Activated CD4-positive, CD25-positive, alpha-beta regulatory T cell treated with anti-CD3 and anti-CD28 coated beads, Interleukin-2, amount 50 U/mL, for 72 hours (primary cell): ENCODE results near the gene DAB1.

ENCODE experiments used
- DNase-seq: peaks from one replicate; pipeline ENCODE4 v3.0.0; 2021

The DAB1 gene

DNA sequence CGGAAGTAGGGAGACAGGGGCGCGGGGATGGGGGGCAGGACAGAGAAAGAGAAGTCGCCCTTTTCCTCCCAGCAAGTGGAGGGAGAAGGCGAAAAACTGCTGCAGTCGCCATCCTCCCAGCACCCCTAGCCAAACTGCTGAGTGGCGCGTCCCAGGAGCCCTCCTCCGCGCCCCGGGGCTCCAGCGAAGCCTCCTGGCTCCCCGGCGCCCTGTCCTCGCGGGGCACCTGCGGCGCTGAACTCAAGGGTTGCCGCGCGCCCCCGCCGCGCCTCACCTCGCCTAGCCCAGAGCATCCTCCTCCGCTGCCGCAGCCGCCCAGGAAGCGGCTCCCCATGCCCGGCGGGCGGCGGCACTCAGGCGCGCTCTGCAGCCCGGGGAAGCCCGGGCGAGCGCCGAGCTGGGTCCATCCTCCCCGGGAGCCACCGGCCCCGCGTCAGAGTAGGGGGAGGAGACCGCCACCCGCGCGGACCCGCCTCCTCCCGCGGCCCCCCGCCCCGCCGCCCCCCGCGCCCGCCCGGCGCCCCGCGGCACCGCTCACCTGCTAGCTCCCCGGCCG lies at the start of gene DAB1:
TSS of gene DAB1 (minus strand) at position 405 of the 556 bp plus-strand sequence. CDS start 133,030 bp downstream, outside the sequence.
- no peak for DNase-seq

DNA sequence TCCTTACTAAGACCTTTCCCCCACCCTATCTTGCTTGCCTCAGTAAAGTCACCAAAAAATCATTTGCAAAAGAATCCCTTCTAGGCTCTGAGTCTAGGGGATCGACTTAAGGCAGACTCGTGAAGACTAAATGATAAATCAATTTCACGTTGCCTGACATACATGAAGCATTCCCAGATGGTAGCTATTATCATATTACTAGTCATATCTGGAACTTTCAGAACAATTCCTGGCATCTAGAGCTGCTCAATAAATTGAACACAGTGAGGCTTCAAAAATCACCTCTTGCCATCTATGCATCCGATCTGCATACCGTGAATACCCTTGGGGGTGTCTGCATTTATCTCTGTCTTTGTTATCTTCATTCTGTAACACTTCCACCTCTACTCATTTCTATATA lies 49.6 kb upstream of the DAB1 start:
- DNase-seq: no peak

DNA sequence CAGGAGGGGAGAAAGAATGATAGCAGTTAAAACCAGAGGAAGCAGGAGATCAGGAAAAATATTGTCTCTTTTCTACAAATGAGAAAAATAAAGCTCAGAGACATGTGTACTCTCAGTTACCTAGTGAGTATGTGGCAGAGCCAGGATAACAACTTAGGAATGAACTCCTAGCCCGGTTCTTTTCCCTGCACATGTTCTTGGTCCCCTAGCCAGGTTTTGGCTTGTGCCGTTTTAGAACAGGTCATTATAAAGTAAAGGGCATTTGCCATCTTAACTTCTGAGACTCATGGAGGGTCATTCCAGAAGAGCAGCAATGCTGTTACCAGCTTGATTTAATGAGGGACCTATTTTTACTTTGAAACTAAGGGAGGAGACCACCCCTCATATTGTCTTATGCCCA lies 48.1 kb upstream of the DAB1 start:
- no peak for DNase-seq

DNA sequence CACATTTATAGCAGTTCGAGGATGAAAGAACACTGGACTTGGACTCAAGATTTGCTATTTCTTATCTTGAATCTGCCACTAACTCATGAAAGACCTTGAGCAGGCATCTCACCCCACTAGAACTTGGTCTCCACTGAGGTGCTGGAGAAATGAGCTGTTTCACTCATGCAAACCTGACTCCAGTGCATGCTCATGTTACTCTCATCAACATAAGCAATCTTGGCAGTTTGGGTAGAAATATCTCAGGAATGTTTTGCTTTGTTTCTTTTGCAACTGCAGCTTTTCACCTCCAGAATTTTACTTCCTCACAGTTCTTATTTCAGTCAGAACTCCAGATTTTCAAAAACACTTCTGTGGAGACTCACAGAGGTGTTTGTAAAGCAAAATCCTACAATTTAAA lies 46.2 kb upstream of the DAB1 start:
- no peak for DNase-seq

DNA sequence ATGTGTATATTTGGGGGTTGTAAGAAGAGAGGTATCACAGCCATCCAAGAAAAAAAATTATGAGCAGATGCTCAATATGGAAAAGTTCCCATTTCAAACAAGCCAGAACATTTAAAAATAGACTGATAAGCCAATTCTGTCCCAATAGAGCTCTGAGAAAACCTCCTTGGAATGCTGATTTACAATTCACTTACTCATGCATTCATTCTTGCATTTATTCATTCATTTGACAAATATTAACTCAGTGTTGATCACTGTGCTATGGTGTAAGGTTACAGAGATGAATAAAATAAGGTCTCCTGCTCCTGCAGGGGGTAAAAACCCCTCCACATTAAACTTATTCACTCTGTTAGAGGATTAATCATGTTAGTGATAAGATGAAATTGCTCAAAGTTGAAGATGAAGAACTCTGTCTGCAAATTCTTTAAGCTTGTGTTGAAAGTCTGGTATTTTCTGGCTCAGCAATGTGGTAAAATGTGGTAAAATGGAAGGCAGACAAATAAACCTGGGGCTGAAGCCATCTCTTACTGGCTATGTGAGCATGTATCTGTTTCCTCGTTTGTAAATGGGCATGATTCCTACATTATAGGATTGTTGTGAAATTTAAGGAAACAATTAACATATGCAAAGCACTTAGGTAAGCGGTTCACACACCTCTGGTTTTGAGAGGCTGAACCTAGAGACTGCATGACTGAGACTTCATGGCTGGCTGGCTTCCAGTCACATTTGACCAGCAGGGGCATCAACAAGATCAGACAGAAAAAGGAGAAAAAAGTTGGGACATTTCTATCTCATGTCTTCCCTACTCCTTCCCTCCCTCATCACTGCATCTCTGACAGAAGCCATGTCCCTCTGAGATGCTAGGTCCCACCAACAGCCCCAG lies 45.0 kb upstream of the DAB1 start:
- no peak for DNase-seq

DNA sequence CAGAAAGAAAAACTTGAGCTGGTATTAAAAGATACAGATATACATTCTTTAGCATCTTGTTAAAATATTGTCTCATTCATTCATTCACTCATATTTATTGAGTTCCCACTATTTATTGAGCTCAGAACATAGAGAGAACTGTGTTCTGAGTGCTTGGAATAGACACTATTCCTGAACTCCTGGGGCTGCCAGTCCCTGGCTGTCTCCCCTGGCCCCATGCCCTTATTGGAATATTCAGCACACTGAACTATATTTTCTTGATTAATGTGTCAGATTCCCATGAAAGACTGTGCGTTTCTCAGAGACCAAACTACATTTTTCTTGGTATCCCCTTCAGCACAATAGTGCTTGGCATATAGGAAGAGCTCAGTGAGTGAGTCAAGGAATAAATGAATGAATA lies 44.0 kb upstream of the DAB1 start:
- DNase-seq: no peak

DNA sequence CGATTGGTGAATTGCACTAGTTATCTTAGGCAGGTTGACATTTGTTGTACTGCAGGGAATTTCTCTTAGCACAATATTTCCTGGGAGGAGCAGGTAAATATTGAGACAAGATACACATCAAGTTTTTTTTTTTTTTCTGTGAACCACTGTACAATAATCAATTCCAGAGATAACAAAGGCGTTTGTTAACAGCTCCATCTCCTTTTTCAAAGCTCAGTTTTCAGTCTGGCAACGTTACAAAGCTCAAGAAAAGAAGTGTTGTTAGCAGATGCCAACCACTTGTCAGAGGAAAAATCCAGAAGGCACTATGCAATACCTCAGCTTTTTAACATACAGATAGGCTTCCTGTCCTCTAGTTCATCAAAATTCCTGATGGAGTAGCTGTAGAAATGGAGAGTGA lies 40.9 kb upstream of the DAB1 start:
- no peak for DNase-seq

DNA sequence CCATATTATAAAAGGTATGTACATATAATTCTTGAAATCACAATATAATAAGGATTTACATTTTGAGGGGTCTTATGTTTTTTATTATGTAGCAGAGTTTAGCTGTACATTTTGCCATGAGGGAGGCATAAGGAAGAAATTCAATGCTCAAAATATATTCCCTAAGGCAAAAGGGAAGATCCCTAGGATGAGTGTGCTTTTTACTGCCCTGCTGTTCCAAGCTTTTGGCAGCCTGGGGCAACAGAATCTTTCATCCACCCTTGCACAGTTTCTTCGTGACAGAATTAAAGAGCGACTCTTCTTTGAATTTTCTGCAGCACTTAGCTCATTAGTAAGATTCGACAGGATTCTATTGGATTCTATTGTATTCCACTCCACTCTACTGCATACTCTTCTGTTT lies 39.5 kb upstream of the DAB1 start:
- no peak for DNase-seq

DNA sequence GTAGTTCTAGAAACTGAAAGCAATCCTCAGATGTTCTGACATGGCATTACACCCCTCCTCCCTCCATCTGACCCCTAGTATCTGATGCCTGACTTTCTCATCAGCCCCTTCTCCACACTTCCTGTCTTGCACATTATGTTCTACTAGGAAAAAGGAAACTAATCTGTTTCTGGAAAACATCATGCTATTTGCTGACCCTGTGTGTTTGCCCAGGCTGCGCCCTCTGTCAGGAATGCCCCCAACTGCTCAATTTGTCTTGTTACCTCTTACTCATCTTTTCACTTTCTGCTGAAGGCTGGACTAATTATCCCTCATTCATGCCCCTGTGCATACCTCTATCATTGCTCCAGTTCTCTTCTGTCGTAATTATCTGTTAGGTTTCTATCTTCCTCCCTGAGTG lies 37.5 kb upstream of the DAB1 start:
- DNase-seq: no peak

DNA sequence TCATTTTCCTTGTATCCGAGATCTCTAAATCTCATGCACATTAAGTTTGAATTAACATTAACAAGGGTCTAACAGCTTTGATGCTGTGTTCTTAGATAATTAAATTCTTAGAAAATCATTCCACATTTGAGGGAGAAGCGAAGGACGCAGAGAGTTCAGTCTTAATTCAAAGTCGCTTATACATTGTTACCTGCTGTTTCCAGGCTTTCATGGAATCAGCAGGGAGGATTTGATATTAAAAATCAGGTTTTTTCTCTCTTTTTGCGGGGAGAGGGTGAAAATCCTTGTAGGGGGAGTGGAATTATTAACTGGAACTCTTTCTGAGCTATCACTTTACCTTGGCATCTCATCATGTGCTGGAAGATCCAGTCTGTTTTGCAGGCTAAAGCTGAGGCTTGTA lies 27.7 kb upstream of the DAB1 start:
- no peak for DNase-seq

DNA sequence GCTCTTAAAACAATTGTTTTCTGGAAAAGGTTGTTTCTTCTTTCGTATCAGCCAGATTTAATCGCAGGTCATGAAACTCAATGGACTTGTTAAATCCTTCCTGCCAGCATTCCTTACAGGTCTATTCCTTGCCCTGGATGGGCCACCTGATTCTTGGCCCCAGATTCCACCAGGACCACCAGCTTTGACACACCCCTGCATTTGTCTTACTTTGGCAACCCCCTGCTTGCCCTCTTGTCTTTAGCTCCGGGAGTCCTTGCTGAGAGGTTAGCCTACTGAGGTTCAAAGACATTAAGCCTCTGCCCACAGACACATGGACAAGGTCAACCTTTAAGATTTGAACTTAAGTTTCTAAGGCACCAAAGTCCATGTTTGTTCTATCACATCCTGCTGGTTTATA lies 27.1 kb upstream of the DAB1 start:
- no peak for DNase-seq

DNA sequence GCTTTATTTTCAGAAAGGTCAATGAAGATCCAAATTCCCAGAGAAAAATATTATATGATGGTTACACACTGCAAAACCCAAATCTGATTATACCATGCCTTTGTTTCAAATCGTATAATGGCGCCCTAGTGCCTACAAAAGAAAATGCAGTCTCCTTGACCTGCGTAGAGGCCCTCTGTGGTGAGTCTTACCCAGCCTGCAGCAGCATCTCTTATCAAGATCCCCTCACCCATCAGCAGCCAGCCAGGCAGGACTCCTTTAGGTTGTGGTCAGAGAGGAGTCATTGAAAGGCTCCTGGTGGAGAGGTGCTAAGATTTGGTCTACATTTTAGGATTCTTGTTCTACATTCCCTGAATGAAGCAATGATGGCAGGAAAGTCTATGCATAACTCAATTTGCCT lies 23.7 kb upstream of the DAB1 start:
- no peak for DNase-seq

DNA sequence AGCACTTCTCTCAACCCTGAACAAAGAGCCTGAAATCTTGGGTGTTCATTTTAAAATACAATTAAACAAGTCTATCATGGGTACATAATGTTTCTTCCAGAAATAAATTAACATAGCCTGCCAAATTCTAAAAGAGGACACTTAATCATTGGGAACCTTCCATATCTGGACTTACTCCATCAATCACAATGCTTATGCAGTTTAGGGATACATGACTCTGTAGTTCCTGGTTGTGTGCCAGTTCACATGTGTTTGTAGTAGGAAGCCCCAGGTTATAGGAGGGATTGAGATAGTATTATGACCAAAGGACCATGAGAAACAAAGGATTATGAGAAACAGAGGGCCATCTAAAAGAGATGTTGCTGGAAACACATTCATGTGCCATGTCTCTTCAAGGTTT lies 19.1 kb upstream of the DAB1 start:
- no peak for DNase-seq

DNA sequence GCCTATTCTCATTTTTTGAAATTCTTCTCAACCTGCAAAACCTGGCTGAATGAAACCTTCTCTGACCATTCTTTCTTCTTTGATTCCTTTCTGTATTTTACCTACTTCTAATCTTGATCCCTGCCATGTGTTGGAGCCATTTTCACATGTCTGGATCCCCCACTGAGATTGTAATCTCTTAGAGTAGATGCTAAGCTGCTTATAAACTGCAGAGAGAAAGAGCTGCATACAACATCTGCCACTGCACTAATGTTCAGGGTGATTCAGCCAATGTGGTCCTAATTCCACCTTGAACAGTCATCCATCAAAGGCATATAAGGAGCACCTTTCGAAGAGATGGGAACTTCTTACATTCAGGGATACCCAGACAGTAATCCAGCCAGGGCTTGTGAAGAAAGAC lies 16.2 kb upstream of the DAB1 start:
- DNase-seq: no peak

DNA sequence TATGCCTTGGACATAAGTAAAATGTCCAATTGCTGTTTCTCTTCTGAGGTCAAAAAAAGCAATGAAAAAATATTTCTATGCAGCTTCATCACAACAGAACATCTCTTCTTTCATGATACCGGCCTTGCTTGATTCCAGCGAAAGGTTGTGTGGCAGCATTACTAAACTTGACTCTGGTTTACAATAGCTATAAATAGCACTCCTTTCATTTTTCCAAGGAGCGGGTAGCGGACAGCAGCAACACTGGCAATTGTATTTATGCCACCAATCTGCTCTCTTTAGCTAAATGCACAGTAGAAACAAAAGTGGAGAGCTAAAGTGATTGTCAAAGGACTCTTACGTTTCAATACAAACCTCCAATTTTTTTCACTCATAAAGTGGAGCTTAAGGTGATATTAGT lies 7.5 kb upstream of the DAB1 start:
- DNase-seq: no peak

DNA sequence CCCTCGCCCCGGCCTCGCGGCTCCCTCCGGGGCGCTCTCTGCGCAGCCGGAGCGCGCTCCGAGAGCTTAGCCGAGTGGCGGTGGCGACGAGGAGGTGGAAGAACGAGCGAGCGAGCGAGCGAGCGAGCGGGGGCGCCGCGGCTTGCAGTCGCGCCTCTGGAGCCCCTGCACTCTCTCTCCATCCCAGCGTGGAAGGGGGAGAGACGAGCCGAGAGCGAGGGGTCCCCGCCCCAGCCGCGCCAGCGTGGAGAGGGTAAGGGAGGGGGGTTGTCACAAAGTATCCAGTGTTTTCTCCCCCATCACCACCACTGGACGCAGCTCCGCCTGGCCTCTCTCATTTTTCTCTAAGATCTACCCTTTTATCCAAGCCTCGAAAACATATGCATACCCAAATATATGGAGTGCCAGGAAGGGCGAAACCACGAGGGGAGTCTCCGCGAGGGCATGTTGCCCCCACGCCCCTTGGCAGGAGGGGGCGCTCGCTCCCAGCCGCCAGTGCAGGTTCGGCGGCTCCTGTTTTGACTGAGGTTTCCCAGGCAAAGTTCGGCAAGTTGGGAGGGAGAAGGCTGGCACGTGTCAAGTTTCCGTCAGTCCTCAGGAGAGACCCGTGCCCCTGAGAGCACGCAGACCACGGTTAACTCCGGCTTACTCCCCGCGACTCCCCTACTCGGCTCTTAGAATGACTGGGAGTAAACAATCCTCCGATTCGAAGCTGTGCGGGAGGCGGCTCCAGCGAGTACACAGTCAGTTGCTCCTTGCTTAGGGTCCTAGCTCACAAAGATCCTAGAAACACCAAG lies 569 bp upstream of the DAB1 start:
- DNase-seq: no peak

DNA sequence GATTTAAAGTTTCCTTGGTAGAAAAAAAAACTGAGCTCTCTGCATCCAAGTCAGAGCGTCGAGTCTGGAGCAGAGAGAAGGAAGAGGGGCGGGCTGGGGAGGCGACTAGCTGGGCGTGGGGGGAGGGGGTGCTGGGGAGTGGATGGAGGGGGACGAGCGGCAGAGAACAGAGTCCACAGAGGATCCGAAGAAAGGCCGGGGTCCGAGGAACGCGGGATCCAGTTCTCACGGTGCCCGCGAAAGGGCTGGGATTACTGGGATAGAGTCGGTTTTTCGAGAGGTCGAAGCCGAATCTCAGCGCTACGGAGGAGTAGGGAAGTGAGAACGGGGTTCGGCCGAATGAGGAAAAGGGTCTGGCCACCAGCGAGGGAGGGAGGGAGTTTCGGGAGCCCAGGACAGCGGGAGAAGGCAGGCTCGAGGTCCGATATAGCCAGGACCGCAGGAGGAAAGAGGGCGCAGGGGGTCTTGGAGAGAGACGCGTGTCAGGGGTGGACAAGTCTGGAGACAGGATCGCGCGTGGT lies 665 bp downstream of the DAB1 start:
- no peak for DNase-seq

DNA sequence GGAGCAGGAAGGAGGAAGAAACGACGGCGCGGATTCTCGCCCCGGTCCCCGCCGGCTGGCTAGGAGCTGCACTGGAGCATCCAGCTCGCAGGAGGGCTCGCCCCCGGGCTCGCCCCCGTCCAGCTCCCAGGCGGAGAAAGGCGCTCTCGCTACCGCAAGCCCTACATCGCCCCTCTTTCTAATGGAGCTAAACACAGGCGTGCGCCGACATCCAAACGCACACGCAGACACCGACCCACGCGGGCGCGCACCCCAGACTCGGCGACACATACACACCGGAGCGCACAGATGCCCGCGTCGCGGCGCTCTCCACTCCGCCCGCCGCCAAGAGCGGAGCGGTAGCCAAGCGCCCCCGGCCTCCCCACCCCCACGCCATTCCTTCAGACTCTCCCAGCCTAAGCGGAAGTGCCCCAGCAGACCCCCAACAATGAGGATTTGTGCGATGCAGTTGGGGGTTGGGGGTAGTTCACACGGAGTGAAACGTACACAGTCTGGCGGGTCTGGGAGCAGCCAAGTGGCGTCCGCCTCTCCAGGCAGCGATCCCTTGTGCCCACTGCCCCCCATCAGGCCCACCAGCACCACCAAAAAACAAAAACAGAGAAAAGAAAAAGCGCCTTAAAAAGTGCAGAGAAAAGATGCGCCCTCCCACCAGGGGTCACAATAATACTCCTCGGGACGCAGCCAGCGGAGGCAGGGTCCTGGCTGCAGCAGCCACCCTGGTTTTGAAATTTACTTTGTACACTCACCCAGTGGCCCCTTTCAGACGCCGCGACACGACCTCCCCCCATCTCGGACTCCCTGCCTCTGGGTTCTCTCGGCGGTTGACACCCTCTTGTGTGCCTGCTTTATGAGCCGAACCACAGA lies 1.4 kb downstream of the DAB1 start:
- no peak for DNase-seq

DNA sequence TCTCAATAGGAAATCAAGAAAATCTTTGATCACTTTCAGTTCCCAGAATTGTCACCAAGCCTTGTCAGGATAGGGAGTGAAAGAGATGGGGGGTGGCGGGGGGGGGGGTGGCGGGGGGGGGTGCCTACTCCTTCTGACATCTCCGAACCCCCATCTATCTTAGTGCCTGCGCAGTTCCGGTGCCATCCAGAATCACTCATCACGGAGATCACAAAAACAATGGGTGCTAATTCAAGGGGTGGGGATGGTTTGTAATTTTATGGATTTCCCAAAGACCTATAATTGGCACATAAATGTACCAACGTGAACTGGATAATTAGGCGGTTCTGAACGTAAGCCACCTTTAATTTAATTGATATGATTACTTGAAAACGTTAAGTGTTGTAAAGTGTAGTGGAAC lies 2.1 kb downstream of the DAB1 start:
- DNase-seq: no peak

DNA sequence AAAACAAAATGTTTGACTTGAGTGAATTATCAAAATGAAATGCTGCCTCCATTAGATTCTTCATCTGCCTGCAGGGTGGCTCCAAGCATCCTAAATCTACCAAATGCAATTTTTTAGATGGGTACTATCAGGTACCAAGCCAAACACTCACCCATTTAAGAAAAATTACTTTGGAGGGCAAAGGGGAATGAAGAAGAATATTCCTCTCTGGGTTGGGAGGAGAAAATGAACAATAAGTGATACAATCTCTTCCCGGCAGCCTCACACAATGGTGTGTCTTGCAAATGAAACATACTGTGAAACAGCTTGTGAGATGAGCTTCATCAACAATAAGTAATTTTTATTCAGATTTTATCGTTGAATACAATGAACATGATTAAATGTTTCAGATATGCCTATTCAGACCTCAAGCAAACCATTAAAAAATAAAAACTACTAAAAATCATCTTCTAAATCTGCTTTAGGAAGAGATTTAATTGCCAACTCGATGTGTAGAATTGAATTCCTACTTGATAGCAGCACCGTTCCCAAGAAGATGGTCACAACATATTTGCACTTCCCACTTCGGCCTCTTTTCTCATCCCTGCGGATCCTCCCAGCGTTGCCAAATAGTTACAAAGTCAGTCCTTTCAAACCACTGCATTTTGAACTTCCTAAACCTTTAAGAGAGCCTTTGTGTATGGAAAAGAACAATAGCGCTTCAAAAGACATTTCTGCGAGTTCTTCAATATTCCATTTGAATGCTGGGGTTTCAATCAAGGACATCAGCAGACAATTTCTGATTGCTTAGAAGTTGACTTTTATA lies 2.7 kb downstream of the DAB1 start:
- no peak for DNase-seq

DNA sequence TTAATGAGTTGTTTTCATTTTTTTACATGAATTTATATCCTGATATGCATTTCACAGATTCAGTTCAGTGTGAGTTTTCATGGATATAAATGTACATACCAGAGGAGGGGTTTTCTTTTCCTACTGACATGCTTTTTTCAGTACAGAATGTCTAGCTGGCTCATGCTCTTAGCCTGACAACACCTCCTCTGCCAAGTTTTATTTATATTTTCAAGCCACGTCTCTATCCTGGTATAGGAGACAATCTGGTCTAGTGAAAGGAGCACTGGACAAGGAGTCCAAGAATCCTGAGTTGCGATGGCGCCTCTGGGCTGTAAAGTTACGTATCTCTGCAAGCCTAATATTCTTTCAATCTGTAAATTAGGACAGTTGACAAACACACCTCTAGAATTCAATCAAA lies 4.9 kb downstream of the DAB1 start:
- DNase-seq: no peak

DNA sequence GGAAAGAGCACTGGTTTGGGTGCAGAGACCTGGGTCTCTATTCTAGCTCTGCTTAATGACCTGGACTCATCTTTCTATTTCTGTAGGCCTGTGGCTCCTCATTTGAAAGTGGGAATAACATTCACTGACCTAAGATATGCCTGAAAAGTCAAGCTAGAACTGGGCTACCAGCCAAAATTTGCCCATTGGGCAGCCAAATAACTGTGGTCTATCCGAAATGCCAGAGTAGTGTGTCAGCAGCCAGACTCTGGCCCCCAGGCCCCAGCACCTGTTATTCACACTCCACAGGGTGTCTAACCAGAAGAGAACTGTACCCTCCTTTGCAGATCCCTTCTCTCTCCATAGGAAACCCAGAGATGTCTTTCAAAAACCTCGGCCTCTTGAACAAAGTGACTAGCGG lies 12.6 kb downstream of the DAB1 start:
- no peak for DNase-seq
